ENCODE results near the gene SLC6A4. TPM values are rescaled to one million over a fixed set of nuclear protein-coding genes. Genes with fewer than 3 reads are reported as not detected.

SLC6A4 gene
- total and polyA plus RNA-seq, 2 donors (not counting 3 experiments of a cell fraction or from before 2014, with no cell fraction given) = 0.25 TPM; not detected in 1

DNA sequence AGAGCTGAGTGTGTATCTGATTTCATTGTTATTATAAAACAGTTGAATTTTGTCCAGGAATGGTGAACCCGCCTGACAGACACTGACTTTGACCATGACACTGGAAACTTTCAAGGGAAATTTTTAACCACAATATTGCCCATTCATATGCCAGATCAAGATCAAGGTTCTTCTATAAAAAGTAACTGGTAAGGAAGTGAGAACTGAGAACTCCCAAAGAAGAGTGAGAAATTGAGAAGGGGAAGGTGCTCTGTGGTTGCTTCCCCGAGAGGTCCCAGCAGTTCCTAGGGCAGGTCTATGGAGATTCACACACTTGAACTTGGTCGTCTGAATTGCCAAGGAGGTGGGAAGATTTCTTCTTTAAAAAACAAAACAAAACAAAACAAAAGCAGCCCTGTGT, 27.3 kb downstream of the SLC6A4 start:
- no peak overlapping the region for H2AFZ ChIP-seq (ENCODE audit: low read depth, low read length)
- no peaks in the 10 kb centered on the region for H4K20me1 ChIP-seq (replicated peaks; ENCODE audit: control insufficient read depth, extremely low read depth, insufficient read depth, low read length)
- H3K4me2 ChIP-seq (ENCODE audit: insufficient read depth, low read length) = no peak overlapping the region
- H3K9me1 ChIP-seq (replicated peaks; ENCODE audit: control insufficient read depth, extremely low read depth, insufficient read depth, low read length) = no peaks in the 10 kb centered on the region
- DNase-seq (ENCODE audit: low read depth, low spot score) (no peak), FAIRE-seq (no peak)
- H3K79me2 ChIP-seq (ENCODE audit: control insufficient read depth, insufficient read depth, low read length) = no peaks in the 10 kb centered on the region
- POLR2A ChIA-PET = no interaction called here
- H3K27ac ChIP-seq (ENCODE audit: insufficient read depth, low read depth, low read length) = no peak overlapping the region
- TF ChIP-seq, protein P1, sequence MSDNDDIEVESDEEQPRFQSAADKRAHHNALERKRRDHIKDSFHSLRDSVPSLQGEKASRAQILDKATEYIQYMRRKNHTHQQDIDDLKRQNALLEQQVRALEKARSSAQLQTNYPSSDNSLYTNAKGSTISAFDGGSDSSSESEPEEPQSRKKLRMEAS (IDR thresholded peaks at IDR 0.05; ENCODE audit: insufficient read depth, insufficient read length) = no peak
- TF ChIP-seq POLR2A (IDR thresholded peaks at IDR 0.05; ENCODE audit: low read depth, low read length) = no peak
- TF ChIP-seq FOS (IDR thresholded peaks at IDR 0.05; ENCODE audit: borderline replicate concordance, insufficient read depth, low read length) = no peak
- TF ChIP-seq MYC (IDR thresholded peaks at IDR 0.05; ENCODE audit: low read depth, low read length) = no peak
- TF ChIP-seq POLR2AphosphoS5 (IDR thresholded peaks at IDR 0.05; ENCODE audit: insufficient read depth, low read depth, low read length) = no peak
- TF ChIP-seq, protein P2, sequence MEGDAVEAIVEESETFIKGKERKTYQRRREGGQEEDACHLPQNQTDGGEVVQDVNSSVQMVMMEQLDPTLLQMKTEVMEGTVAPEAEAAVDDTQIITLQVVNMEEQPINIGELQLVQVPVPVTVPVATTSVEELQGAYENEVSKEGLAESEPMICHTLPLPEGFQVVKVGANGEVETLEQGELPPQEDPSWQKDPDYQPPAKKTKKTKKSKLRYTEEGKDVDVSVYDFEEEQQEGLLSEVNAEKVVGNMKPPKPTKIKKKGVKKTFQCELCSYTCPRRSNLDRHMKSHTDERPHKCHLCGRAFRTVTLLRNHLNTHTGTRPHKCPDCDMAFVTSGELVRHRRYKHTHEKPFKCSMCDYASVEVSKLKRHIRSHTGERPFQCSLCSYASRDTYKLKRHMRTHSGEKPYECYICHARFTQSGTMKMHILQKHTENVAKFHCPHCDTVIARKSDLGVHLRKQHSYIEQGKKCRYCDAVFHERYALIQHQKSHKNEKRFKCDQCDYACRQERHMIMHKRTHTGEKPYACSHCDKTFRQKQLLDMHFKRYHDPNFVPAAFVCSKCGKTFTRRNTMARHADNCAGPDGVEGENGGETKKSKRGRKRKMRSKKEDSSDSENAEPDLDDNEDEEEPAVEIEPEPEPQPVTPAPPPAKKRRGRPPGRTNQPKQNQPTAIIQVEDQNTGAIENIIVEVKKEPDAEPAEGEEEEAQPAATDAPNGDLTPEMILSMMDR (IDR thresholded peaks at IDR 0.05; ENCODE audit: extremely low read depth in 1 of 2, insufficient read depth in 1 of 2, low read depth in 1 of 2, low read length in 2 of 2) = no peak
- no peak for TF ChIP-seq JUN (IDR thresholded peaks at IDR 0.05; ENCODE audit: borderline replicate concordance, insufficient read depth, insufficient read length, low read depth)
- no peak for TF ChIP-seq GATA2 (IDR thresholded peaks at IDR 0.05; ENCODE audit: insufficient read depth, insufficient read length, low read depth, low read length)
- TF ChIP-seq EZH2 (IDR thresholded peaks at IDR 0.05; ENCODE audit: borderline replicate concordance, low read depth, low read length, severe bottlenecking) = no peak
- no peaks in the 10 kb centered on the region for H3K9me3 ChIP-seq (replicated peaks; ENCODE audit: control insufficient read depth, insufficient read depth, low read length)
- intact Hi-C loops (cut with micrococcal nuclease) (no loop called here), dilution Hi-C loops (cut with MboI; ENCODE audit: extremely low pct_ligation_motif_present, low sequenced_read_pairs) (no loop called here)
- no peaks in the 10 kb centered on the region for H3K36me3 ChIP-seq (ENCODE audit: control insufficient read depth in 2 of 2, extremely low read depth in 1 of 2, insufficient read depth in 2 of 2, low read length in 2 of 2)
- H3K4me1 ChIP-seq (ENCODE audit: control insufficient read depth, extremely low read depth, insufficient read depth, low read length) = peaks cover 7% of the 10 kb centered on the region
- H3K4me3 ChIP-seq (replicated peaks in 1 of 3; ENCODE audit: insufficient read depth in 1 of 3, low read depth in 1 of 3, low read length in 3 of 3) = no peak overlapping the region
- no peaks in the 10 kb centered on the region for H3K27me3 ChIP-seq (ENCODE audit: control insufficient read depth in 2 of 2, insufficient read depth in 2 of 2, low read length in 2 of 2)
- no TSS peak for BruUV-seq (replicated peaks)
- CTCF ChIA-PET = no interaction called here
- H3K9ac ChIP-seq (replicated peaks; ENCODE audit: extremely low read depth, insufficient read depth, low read length) = no peak overlapping the region
